DND-41 (cell line): Measurements from ENCODE around the gene ZNF765.
"Not testable (repeated sequence)": the region's sequence is repeated elsewhere in the genome, so short reads cannot be mapped to it uniquely, and the experiment has no call there.

Experiments used
- CTCF ChIP-seq: IDR thresholded peaks from 2 replicates; pipeline ENCODE4 v1.5.1; 2012; ENCODE audit warnings: borderline replicate concordance, low read length, moderate library complexity, mild to moderate bottlenecking; ENCODE audit not compliant: poor library complexity, severe bottlenecking; ENCODE audit errors: extremely low read depth
- EZH2 ChIP-seq: IDR thresholded peaks from 3 replicates; pipeline ENCODE4 v1.6.1; 2012; ENCODE audit warnings: borderline replicate concordance, low read depth, mild to moderate bottlenecking, moderate library complexity, low read length, inconsistent platforms; ENCODE audit not compliant: severe bottlenecking

- peak; percentile 29 for TF ChIP-seq CTCF
- TF ChIP-seq EZH2, result not testable (repeated sequence)
Observed at GRCh38 chr19:53474832-53475231, 79.9 kb downstream of the ZNF765 start.
